DOHH2 (cell line): ENCODE data around the gene ITGAL.

Experiments used
- H3F3A ChIP-seq: fragments of 200-600 bp; sonication (generic), shearing (Covaris generic); 2 replicates; pipeline ENCODE4 v1.6.0; 2016; ENCODE audit warnings: antibody characterized with exemption, mild to moderate bottlenecking; ENCODE audit not compliant: control insufficient read depth, insufficient read depth
- H3K27ac ChIP-seq: fragments of 200-600 bp; sonication (generic); 2 replicates; pipeline ENCODE4 v1.5.1; 2014; ENCODE audit warnings: low read depth, mild to moderate bottlenecking, low read length, moderate library complexity
- H3K27me3 ChIP-seq: fragments of 200-600 bp; sonication (generic); 2 replicates; pipeline ENCODE4 v1.6.1; 2014; ENCODE audit warnings: mild to moderate bottlenecking, low read length, mixed read lengths; ENCODE audit not compliant: control insufficient read depth
- H3K36me3 ChIP-seq: fragments of 200-600 bp; sonication (generic); 2 replicates; pipeline ENCODE4 v1.6.1; 2014; ENCODE audit warnings: mild to moderate bottlenecking, low read length, moderate library complexity, mixed read lengths; ENCODE audit not compliant: control insufficient read depth
- H3K4me1 ChIP-seq: fragments of 200-600 bp; sonication (generic); 2 replicates; pipeline ENCODE4 v1.6.1; 2014; ENCODE audit warnings: mild to moderate bottlenecking, low read length, mixed read lengths; ENCODE audit not compliant: control insufficient read depth
- H3K4me2 ChIP-seq: fragments of 200-600 bp; sonication (generic); 2 replicates; pipeline ENCODE4 v1.6.0; 2014; ENCODE audit warnings: mild to moderate bottlenecking, low read length, moderate library complexity
- H3K4me3 ChIP-seq: fragments of 200-600 bp; sonication (generic); 2 replicates; pipeline ENCODE4 v1.5.1; 2014; ENCODE audit warnings: mild to moderate bottlenecking, low read length, mixed read lengths
- H3K79me2 ChIP-seq: fragments of 200-600 bp; sonication (generic); 2 replicates; pipeline ENCODE4 v1.6.1; 2014; ENCODE audit warnings: mild to moderate bottlenecking, low read length, mixed read lengths; ENCODE audit not compliant: control insufficient read depth
- H3K9me2 ChIP-seq: fragments of 200-600 bp; sonication (generic); replicated peaks from 2 replicates; pipeline ENCODE4 v1.6.1; 2014; ENCODE audit warnings: mild to moderate bottlenecking, low read length, mixed read lengths; ENCODE audit not compliant: control insufficient read depth
- H3K9me3 ChIP-seq: fragments of 200-600 bp; sonication (generic); 2 replicates; pipeline ENCODE4 v1.6.1; 2014; ENCODE audit warnings: antibody characterized with exemption, low read length, mixed read lengths; ENCODE audit not compliant: control insufficient read depth, insufficient read depth
- H4K20me1 ChIP-seq: fragments of 200-600 bp; sonication (generic); 2 replicates; pipeline ENCODE4 v1.6.0; 2014; ENCODE audit warnings: low read depth, mild to moderate bottlenecking, antibody characterized with exemption, low read length, moderate library complexity; ENCODE audit not compliant: control insufficient read depth, insufficient read depth
- CTCF ChIP-seq: fragments of 200-600 bp; sonication (generic); IDR thresholded peaks from one replicate; pipeline ENCODE4 v1.5.1; 2014; ENCODE audit warnings: antibody characterized with exemption, mild to moderate bottlenecking, low read depth, low read length; ENCODE audit not compliant: poor library complexity, severe bottlenecking
- EZH2phosphoT487 ChIP-seq: fragments of 200-600 bp; sonication (generic); IDR thresholded peaks from 2 replicates; pipeline ENCODE4 v1.6.1; 2017; ENCODE audit warnings: borderline replicate concordance, mild to moderate bottlenecking, antibody characterized with exemption, low read length, moderate library complexity, mixed read lengths

ITGAL gene

GRCh38 chr16:30456302-30456701 is 16.2 kb upstream of the ITGAL start:
- Histone ChIP-seq H4K20me1 (no peaks in the 10 kb centered on the region), H3K27me3 (no peaks in the 10 kb centered on the region), H3K36me3 (peaks cover 4% of the 10 kb centered on the region; the same call in 1 of the 2 replicates), H3K27ac (peak overlapping the region; percentile 97), H3K4me1 (peaks cover 96% of the 10 kb centered on the region), H3K9me3 (no peaks in the 10 kb centered on the region), H3K4me2 (peak overlapping the region; percentile 76), H3F3A (peaks cover 45% of the 10 kb centered on the region), H3K4me3 (peak overlapping the region; percentile 53), H3K79me2 (peaks cover 50% of the 10 kb centered on the region), H3K9me2 (no peaks in the 10 kb centered on the region)
- TF ChIP-seq EZH2phosphoT487 (no peak), CTCF (no peak)

- Histone ChIP-seq H3F3A (peaks cover 48% of the 10 kb centered on the region), H3K36me3 (peaks cover 4% of the 10 kb centered on the region; the same call in 1 of the 2 replicates), H3K27ac (peak overlapping the region; percentile 97), H3K4me1 (peaks cover 97% of the 10 kb centered on the region), H4K20me1 (no peaks in the 10 kb centered on the region), H3K4me3 (peak overlapping the region; percentile 53), H3K4me2 (peak overlapping the region; percentile 76), H3K9me2 (no peaks in the 10 kb centered on the region), H3K27me3 (no peaks in the 10 kb centered on the region), H3K79me2 (peaks cover 48% of the 10 kb centered on the region), H3K9me3 (no peaks in the 10 kb centered on the region)
- no peak for TF ChIP-seq CTCF
- no peak for TF ChIP-seq EZH2phosphoT487
These were observed 15.3 kb upstream of the ITGAL start for GRCh38 chr16:30457256-30457655.

GRCh38 chr16:30457743-30458560 is 14.6 kb upstream of the ITGAL start:
- no peak for TF ChIP-seq EZH2phosphoT487
- Histone ChIP-seq H3K27ac (peak overlapping the region; percentile 97), H3F3A (peaks cover 47% of the 10 kb centered on the region), H3K79me2 (peaks cover 41% of the 10 kb centered on the region), H3K27me3 (no peaks in the 10 kb centered on the region), H3K9me3 (no peaks in the 10 kb centered on the region), H3K9me2 (no peaks in the 10 kb centered on the region), H3K4me3 (peak overlapping the region; percentile 62), H3K4me2 (peak overlapping the region; percentile 76), H3K36me3 (peaks cover 4% of the 10 kb centered on the region; the same call in 1 of the 2 replicates), H4K20me1 (no peaks in the 10 kb centered on the region), H3K4me1 (peaks cover 97% of the 10 kb centered on the region)
